HUES6 (cell line): ENCODE results near the gene COX6A2.

Source experiments
- H3K27ac ChIP-seq: 2 replicates; pipeline ENCODE4 v1.7.0; 2013; ENCODE audit warnings: low read depth, mild to moderate bottlenecking, low read length, inconsistent platforms
- H3K27me3 ChIP-seq: 2 replicates; pipeline ENCODE4 v1.6.1; 2013; ENCODE audit warnings: low read length; ENCODE audit not compliant: control insufficient read depth, insufficient read depth
- H3K36me3 ChIP-seq: 2 replicates; pipeline ENCODE4 v1.6.1; 2013; ENCODE audit warnings: low read length; ENCODE audit not compliant: control insufficient read depth, insufficient read depth
- H3K4me1 ChIP-seq: 2 replicates; pipeline ENCODE4 v1.6.1; 2013; ENCODE audit warnings: low read length; ENCODE audit not compliant: control insufficient read depth, insufficient read depth
- H3K4me3 ChIP-seq: 2 replicates; pipeline ENCODE4 v1.5.1; 2013; ENCODE audit warnings: low read depth, low read length
- H3K9ac ChIP-seq: one replicate; pipeline ENCODE4 v1.6.1; 2013; ENCODE audit warnings: mild to moderate bottlenecking, low read length
- H3K9me3 ChIP-seq: 2 replicates; pipeline ENCODE4 v1.6.1; 2013; ENCODE audit warnings: low read depth, low read length; ENCODE audit not compliant: control insufficient read depth, insufficient read depth

COX6A2 gene

DNA sequence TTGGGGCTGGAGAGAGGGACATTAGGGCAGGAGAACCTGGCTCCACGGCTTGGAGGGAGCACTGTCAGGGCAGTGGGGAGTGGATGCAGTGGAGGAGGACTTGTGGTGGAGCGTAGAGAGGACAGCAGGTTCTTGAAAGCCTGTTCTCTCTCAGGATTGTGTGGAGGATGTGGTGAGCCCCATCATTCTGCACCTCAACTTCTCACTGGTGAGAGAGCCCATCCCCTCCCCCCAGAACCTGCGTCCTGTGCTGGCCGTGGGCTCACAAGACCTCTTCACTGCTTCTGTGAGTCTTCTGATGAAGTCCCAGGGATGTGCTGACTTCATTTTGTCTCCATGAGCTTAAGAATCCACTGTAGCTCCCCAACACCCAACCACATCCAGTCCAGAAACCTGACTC, 13.5 kb downstream of the COX6A2 start:
- no peaks in the 10 kb centered on the region for H3K36me3 ChIP-seq
- H3K4me3 ChIP-seq, result no peak overlapping the region
- H3K9ac ChIP-seq, result no peak overlapping the region
- H3K9me3 ChIP-seq, result no peaks in the 10 kb centered on the region
- peaks cover 10% of the 10 kb centered on the region; the same call in 1 of the 2 replicates for H3K27me3 ChIP-seq
- no peak overlapping the region for H3K27ac ChIP-seq
- H3K4me1 ChIP-seq, result no peaks in the 10 kb centered on the region

DNA sequence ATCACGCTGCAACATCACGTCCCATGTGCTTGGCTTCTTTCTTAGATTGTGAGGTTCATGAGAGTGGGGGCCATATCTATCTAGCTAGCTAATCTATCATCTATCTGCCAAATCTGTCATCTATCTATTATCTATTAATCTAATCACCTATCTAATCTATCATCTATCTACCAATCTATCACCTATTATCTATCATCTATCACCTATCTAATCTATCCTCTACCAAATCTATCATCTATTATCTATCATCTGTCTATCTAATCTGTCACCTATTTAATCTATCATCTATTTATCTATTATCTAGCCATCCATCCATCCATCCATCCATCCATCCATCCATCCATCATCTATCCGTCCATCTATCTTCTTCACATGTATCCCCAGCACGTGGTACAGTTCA, 14.2 kb downstream of the COX6A2 start:
- H3K27me3 ChIP-seq, result peaks cover 10% of the 10 kb centered on the region; the same call in 1 of the 2 replicates
- H3K36me3 ChIP-seq, result no peaks in the 10 kb centered on the region
- H3K9me3 ChIP-seq, result no peaks in the 10 kb centered on the region
- H3K4me3 ChIP-seq, result no peak overlapping the region
- peak overlapping the region; percentile 11 for H3K9ac ChIP-seq
- no peak overlapping the region for H3K27ac ChIP-seq
- H3K4me1 ChIP-seq, result no peaks in the 10 kb centered on the region

DNA sequence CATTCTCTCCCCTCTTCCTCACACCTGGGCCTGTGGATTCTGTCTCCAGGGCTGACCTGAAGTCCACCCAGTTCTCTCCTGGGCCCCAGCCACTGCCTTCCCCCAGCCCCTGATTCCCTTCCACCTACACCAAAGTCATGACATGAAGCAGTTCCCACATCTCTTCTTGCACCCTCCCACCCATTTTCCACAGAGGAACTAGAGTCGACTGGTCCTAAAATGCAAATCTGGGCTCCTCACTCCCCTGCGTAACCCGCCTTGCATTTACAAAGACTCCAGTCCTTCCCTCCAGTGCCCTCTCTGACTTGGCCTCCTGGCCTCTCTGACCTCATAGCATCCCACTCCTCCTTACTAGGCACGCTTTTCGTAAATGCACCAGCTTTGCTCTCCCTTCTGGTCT, 14.8 kb downstream of the COX6A2 start:
- H3K27ac ChIP-seq, result no peak overlapping the region
- no peak overlapping the region for H3K9ac ChIP-seq
- H3K4me1 ChIP-seq, result no peaks in the 10 kb centered on the region
- no peaks in the 10 kb centered on the region for H3K9me3 ChIP-seq
- H3K36me3 ChIP-seq, result no peaks in the 10 kb centered on the region
- no peak overlapping the region for H3K4me3 ChIP-seq
- H3K27me3 ChIP-seq, result peaks cover 10% of the 10 kb centered on the region; the same call in 1 of the 2 replicates

- Histone ChIP-seq H3K36me3 (no peaks in the 10 kb centered on the region), H3K27ac (no peak overlapping the region), H3K9me3 (no peaks in the 10 kb centered on the region), H3K27me3 (peaks cover 10% of the 10 kb centered on the region; the same call in 1 of the 2 replicates), H3K9ac (no peak overlapping the region), H3K4me3 (no peak overlapping the region), H3K4me1 (no peaks in the 10 kb centered on the region)
These were observed 15.4 kb downstream of the COX6A2 start for GRCh38 chr16:31412750-31413149.

GRCh38 chr16:31411024-31411844, 16.9 kb downstream of the COX6A2 start:
- Histone ChIP-seq H3K9ac (no peak overlapping the region), H3K36me3 (no peaks in the 10 kb centered on the region), H3K4me3 (no peak overlapping the region), H3K27ac (no peak overlapping the region), H3K9me3 (no peaks in the 10 kb centered on the region), H3K4me1 (no peaks in the 10 kb centered on the region), H3K27me3 (peaks cover 13% of the 10 kb centered on the region; the same call in 1 of the 2 replicates)

GRCh38 chr16:31410082-31410481, 18.1 kb downstream of the COX6A2 start:
- H3K36me3 ChIP-seq, result no peaks in the 10 kb centered on the region
- H3K9me3 ChIP-seq, result no peaks in the 10 kb centered on the region
- H3K27ac ChIP-seq, result no peak overlapping the region
- no peak overlapping the region for H3K4me3 ChIP-seq
- H3K27me3 ChIP-seq, result peaks cover 3% of the 10 kb centered on the region; the same call in 1 of the 2 replicates
- H3K9ac ChIP-seq, result no peak overlapping the region
- H3K4me1 ChIP-seq, result no peaks in the 10 kb centered on the region

DNA sequence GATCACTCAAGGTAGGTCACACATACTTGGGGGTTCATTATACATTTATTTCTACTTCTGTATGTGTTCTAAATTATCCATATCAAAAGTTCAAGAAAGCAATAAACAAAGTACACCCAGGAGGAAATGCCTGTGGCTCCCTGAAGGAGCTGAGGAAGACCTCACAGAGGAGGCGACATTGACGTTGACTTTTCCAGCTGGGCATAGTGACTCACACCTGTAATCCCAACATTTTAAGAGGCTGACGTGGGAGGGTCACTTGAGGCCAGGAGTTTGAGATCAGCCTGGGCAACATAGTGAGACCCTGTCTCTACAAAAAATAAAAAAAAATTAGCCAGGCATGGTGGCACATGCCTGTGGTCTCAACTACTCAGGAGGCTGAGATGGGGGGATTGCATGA, 18.7 kb downstream of the COX6A2 start:
- Histone ChIP-seq H3K27me3 (peaks cover 3% of the 10 kb centered on the region; the same call in 1 of the 2 replicates), H3K9me3 (no peaks in the 10 kb centered on the region), H3K27ac (no peak overlapping the region), H3K9ac (no peak overlapping the region), H3K4me1 (no peaks in the 10 kb centered on the region), H3K4me3 (no peak overlapping the region), H3K36me3 (no peaks in the 10 kb centered on the region)

DNA sequence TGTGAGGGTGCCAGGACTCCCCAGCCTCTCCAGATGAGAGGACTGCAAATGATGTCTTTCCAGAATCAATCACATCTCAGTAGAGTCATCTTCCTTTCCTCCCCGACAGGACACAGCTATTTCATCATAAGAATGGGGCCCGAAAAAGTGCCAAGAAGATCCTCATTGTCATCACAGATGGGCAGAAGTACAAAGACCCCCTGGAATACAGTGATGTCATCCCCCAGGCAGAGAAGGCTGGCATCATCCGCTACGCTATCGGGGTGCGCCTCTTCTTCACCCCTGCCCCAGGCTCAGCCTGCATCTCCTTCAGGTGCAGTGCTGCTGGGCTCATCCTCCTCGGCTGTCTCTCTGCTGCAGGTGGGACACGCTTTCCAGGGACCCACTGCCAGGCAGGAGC, 20.8 kb downstream of the COX6A2 start:
- H3K27me3 ChIP-seq, result peaks cover 3% of the 10 kb centered on the region; the same call in 1 of the 2 replicates
- H3K9ac ChIP-seq, result no peak overlapping the region
- no peaks in the 10 kb centered on the region for H3K36me3 ChIP-seq
- H3K27ac ChIP-seq, result no peak overlapping the region
- no peaks in the 10 kb centered on the region for H3K9me3 ChIP-seq
- no peaks in the 10 kb centered on the region for H3K4me1 ChIP-seq
- no peak overlapping the region for H3K4me3 ChIP-seq

GRCh38 chr16:31404353-31405064, 23.7 kb downstream of the COX6A2 start:
- H3K36me3 ChIP-seq, result no peaks in the 10 kb centered on the region
- no peaks in the 10 kb centered on the region for H3K4me1 ChIP-seq
- peaks cover 5% of the 10 kb centered on the region; the same call in 1 of the 2 replicates for H3K9me3 ChIP-seq
- peaks cover 3% of the 10 kb centered on the region; the same call in 1 of the 2 replicates for H3K27me3 ChIP-seq
- no peak overlapping the region for H3K4me3 ChIP-seq
- no peak overlapping the region for H3K27ac ChIP-seq
- H3K9ac ChIP-seq, result no peak overlapping the region

GRCh38 chr16:31403590-31404352, 24.4 kb downstream of the COX6A2 start:
- Histone ChIP-seq H3K4me3 (no peak overlapping the region), H3K27ac (no peak overlapping the region), H3K4me1 (no peaks in the 10 kb centered on the region), H3K9ac (no peak overlapping the region), H3K36me3 (no peaks in the 10 kb centered on the region), H3K27me3 (peaks cover 3% of the 10 kb centered on the region; the same call in 1 of the 2 replicates), H3K9me3 (peaks cover 8% of the 10 kb centered on the region; the same call in 1 of the 2 replicates)
